Measurements from ENCODE around the gene RBM3.

Gene RBM3

GRCh38 chrX:48532161-48532560, 42.1 kb upstream of the RBM3 start:
- H2BK15ac ChIP-seq (ENCODE audit: low read depth, poor library complexity, severe bottlenecking), result no peak overlapping the region
- H3K4me2 ChIP-seq (ENCODE audit: low read length, poor library complexity, severe bottlenecking), result no peak overlapping the region
- no peaks in the 10 kb centered on the region for H3K9me3 ChIP-seq (ENCODE audit: control insufficient read depth, low read length)
- H4K8ac ChIP-seq (ENCODE audit: low read length), result no peak overlapping the region
- H2BK5ac ChIP-seq (ENCODE audit: low read depth, low read length, poor library complexity, severe bottlenecking), result no peak overlapping the region
- peaks cover 1% of the 10 kb centered on the region for H3K4me1 ChIP-seq (ENCODE audit: control insufficient read depth, insufficient read depth, low read depth, low read length)
- no peak overlapping the region for H3K14ac ChIP-seq (ENCODE audit: low read length in 2 of 2)
- H3K23ac ChIP-seq (ENCODE audit: low read length in 2 of 2), result no peak overlapping the region
- no peak overlapping the region for H3K18ac ChIP-seq (ENCODE audit: low read depth in 1 of 2, low read length in 2 of 2)
- peaks cover 0 to 4% of the 10 kb centered on the region in 2 experiments for H3K27me3 ChIP-seq (ENCODE audit: control insufficient read depth in 1 of 2, insufficient read depth in 1 of 2, low read length in 2 of 2)
- peaks cover under 1% of the 10 kb centered on the region for H3K79me1 ChIP-seq (replicated peaks; ENCODE audit: low read length, poor library complexity, severe bottlenecking)
- H2BK12ac ChIP-seq (ENCODE audit: low read length in 2 of 2), result no peak overlapping the region
- peak overlapping the region; percentile 64 for H3K9ac ChIP-seq (ENCODE audit: low read length)
- H4K91ac ChIP-seq (ENCODE audit: low read length), result no peak overlapping the region
- H2BK120ac ChIP-seq (ENCODE audit: low read depth, low read length), result no peak overlapping the region
- no peak overlapping the region for H3K4me3 ChIP-seq (ENCODE audit: insufficient read depth in 1 of 2, low read depth in 1 of 2, low read length in 2 of 2)
- H2AK5ac ChIP-seq (ENCODE audit: low read length, severe bottlenecking), result no peak overlapping the region
- H3K27ac ChIP-seq (ENCODE audit: low read length, poor library complexity, severe bottlenecking), result no peak overlapping the region
- peak; percentile 15 for DNase-seq
- H3K36me3 ChIP-seq (ENCODE audit: control insufficient read depth in 1 of 2, insufficient read depth in 2 of 2, low read depth in 1 of 2, low read length in 2 of 2), result peaks cover 16 to 18% of the 10 kb centered on the region in 2 experiments
- H3K4ac ChIP-seq (ENCODE audit: low read depth in 1 of 2, low read length in 2 of 2), result no peak overlapping the region
- WGBS, result no CpG with 5 or more reads among the region's 1 CpG
- no peak overlapping the region for H2AFZ ChIP-seq (ENCODE audit: low read depth, low read length)

GRCh38 chrX:48533165-48533564, 41.1 kb upstream of the RBM3 start:
- Histone ChIP-seq H3K23ac (ENCODE audit: low read length in 2 of 2) (no peak overlapping the region), H3K4me1 (ENCODE audit: control insufficient read depth, insufficient read depth, low read depth, low read length) (peaks cover 1% of the 10 kb centered on the region), H3K27me3 (ENCODE audit: control insufficient read depth in 1 of 2, insufficient read depth in 1 of 2, low read length in 2 of 2) (no peaks in the 10 kb centered on the region), H3K9me3 (ENCODE audit: control insufficient read depth, low read length) (no peaks in the 10 kb centered on the region), H2AK5ac (ENCODE audit: low read length, severe bottlenecking) (no peak overlapping the region), H3K18ac (ENCODE audit: low read depth in 1 of 2, low read length in 2 of 2) (no peak overlapping the region), H2BK120ac (ENCODE audit: low read depth, low read length) (no peak overlapping the region), H2BK5ac (ENCODE audit: low read depth, low read length, poor library complexity, severe bottlenecking) (no peak overlapping the region), H3K14ac (ENCODE audit: low read length in 2 of 2) (no peak overlapping the region), H4K8ac (ENCODE audit: low read length) (no peak overlapping the region), H3K9ac (ENCODE audit: low read length) (no peak overlapping the region), H3K79me1 (replicated peaks; ENCODE audit: low read length, poor library complexity, severe bottlenecking) (no peaks in the 10 kb centered on the region), H4K91ac (ENCODE audit: low read length) (no peak overlapping the region), H3K4ac (ENCODE audit: low read depth in 1 of 2, low read length in 2 of 2) (no peak overlapping the region), H3K4me2 (ENCODE audit: low read length, poor library complexity, severe bottlenecking) (no peak overlapping the region), H2BK12ac (ENCODE audit: low read length in 2 of 2) (no peak overlapping the region), H3K4me3 (ENCODE audit: insufficient read depth in 1 of 2, low read depth in 1 of 2, low read length in 2 of 2) (no peak overlapping the region), H3K36me3 (ENCODE audit: control insufficient read depth in 1 of 2, insufficient read depth in 2 of 2, low read depth in 1 of 2, low read length in 2 of 2) (peaks cover 8% of the 10 kb centered on the region in 2 experiments), H3K27ac (ENCODE audit: low read length, poor library complexity, severe bottlenecking) (no peak overlapping the region), H2AFZ (ENCODE audit: low read depth, low read length) (no peak overlapping the region), H2BK15ac (ENCODE audit: low read depth, poor library complexity, severe bottlenecking) (peak overlapping the region; percentile 7)
- WGBS, result 98% methylated on average over 3 of the region's 3 CpGs
- no peak for DNase-seq

GRCh38 chrX:48538641-48539344, 35.5 kb upstream of the RBM3 start:
- Histone ChIP-seq H3K14ac (ENCODE audit: low read length in 2 of 2) (no peak overlapping the region), H2AFZ (ENCODE audit: low read depth, low read length) (no peak overlapping the region)

GRCh38 chrX:48539345-48540027, 34.8 kb upstream of the RBM3 start, which contains the start of gene TBC1D25:
TSS of gene TBC1D25 (plus strand) at chrX:48539714. CDS start at chrX:48539798, 84 bp downstream.
- no peak within 1 kb of the TSS for H4K8ac ChIP-seq (ENCODE audit: low read length)
- H2AFZ ChIP-seq (ENCODE audit: low read depth, low read length), result no peak within 1 kb of the TSS
- H3K14ac ChIP-seq (ENCODE audit: low read length in 2 of 2), result peak within 1 kb of the TSS in 1 of 2 experiments; percentile 44
- H3K9ac ChIP-seq (ENCODE audit: low read length), result peak within 1 kb of the TSS; percentile 85
- peak within 1 kb of the TSS in 1 of 2 experiments; percentile 86 for H3K4ac ChIP-seq (ENCODE audit: low read depth in 1 of 2, low read length in 2 of 2)
- WGBS, result 0% methylated on average over 28 of the region's 59 CpGs
- DNase-seq, result peak; percentile 96
- peak within 1 kb of the TSS; percentile 76 to 85 for H3K4me3 ChIP-seq (ENCODE audit: insufficient read depth in 1 of 2, low read depth in 1 of 2, low read length in 2 of 2)
- H4K91ac ChIP-seq (ENCODE audit: low read length), result no peak within 1 kb of the TSS
- H3K79me1 ChIP-seq (replicated peaks; ENCODE audit: low read length, poor library complexity, severe bottlenecking), result no peaks in the 10 kb centered on the region
- H2BK12ac ChIP-seq (ENCODE audit: low read length in 2 of 2), result no peak within 1 kb of the TSS
- H3K27ac ChIP-seq (ENCODE audit: low read length, poor library complexity, severe bottlenecking), result peak within 1 kb of the TSS; percentile 29
- peaks cover 5% of the 10 kb centered on the region for H3K4me1 ChIP-seq (ENCODE audit: control insufficient read depth, insufficient read depth, low read depth, low read length)
- peak within 1 kb of the TSS; percentile 52 for H2BK15ac ChIP-seq (ENCODE audit: low read depth, poor library complexity, severe bottlenecking)
- peak within 1 kb of the TSS; percentile 75 to 82 for H3K18ac ChIP-seq (ENCODE audit: low read depth in 1 of 2, low read length in 2 of 2)
- H3K9me3 ChIP-seq (ENCODE audit: control insufficient read depth, low read length), result no peaks in the 10 kb centered on the region
- H3K36me3 ChIP-seq (ENCODE audit: control insufficient read depth in 1 of 2, insufficient read depth in 2 of 2, low read depth in 1 of 2, low read length in 2 of 2), result peaks cover 9 to 18% of the 10 kb centered on the region in 2 experiments
- H2BK120ac ChIP-seq (ENCODE audit: low read depth, low read length), result no peak within 1 kb of the TSS
- H2BK5ac ChIP-seq (ENCODE audit: low read depth, low read length, poor library complexity, severe bottlenecking), result peak within 1 kb of the TSS; percentile 44
- peak within 1 kb of the TSS; percentile 61 for H3K4me2 ChIP-seq (ENCODE audit: low read length, poor library complexity, severe bottlenecking)
- no peak within 1 kb of the TSS for H2AK5ac ChIP-seq (ENCODE audit: low read length, severe bottlenecking)
- H3K27me3 ChIP-seq (ENCODE audit: control insufficient read depth in 1 of 2, insufficient read depth in 1 of 2, low read length in 2 of 2), result no peaks in the 10 kb centered on the region
- no peak within 1 kb of the TSS for H3K23ac ChIP-seq (ENCODE audit: low read length in 2 of 2)

More at GRCh38 chrX:48538641-48539344, 35.5 kb upstream of the RBM3 start:
- Histone ChIP-seq H3K79me1 (replicated peaks; ENCODE audit: low read length, poor library complexity, severe bottlenecking) (no peaks in the 10 kb centered on the region), H3K4ac (ENCODE audit: low read depth in 1 of 2, low read length in 2 of 2) (peak overlapping the region in 1 of 2 experiments; percentile 15), H4K8ac (ENCODE audit: low read length) (no peak overlapping the region), H3K9me3 (ENCODE audit: control insufficient read depth, low read length) (no peaks in the 10 kb centered on the region), H3K4me1 (ENCODE audit: control insufficient read depth, insufficient read depth, low read depth, low read length) (peaks cover 5% of the 10 kb centered on the region), H2BK5ac (ENCODE audit: low read depth, low read length, poor library complexity, severe bottlenecking) (no peak overlapping the region), H3K9ac (ENCODE audit: low read length) (peak overlapping the region; percentile 85), H3K4me3 (ENCODE audit: insufficient read depth in 1 of 2, low read depth in 1 of 2, low read length in 2 of 2) (peak overlapping the region in 1 of 2 experiments; percentile 51), H4K91ac (ENCODE audit: low read length) (no peak overlapping the region), H2AK5ac (ENCODE audit: low read length, severe bottlenecking) (no peak overlapping the region), H3K23ac (ENCODE audit: low read length in 2 of 2) (no peak overlapping the region), H3K36me3 (ENCODE audit: control insufficient read depth in 1 of 2, insufficient read depth in 2 of 2, low read depth in 1 of 2, low read length in 2 of 2) (peaks cover 7 to 14% of the 10 kb centered on the region in 2 experiments), H3K27ac (ENCODE audit: low read length, poor library complexity, severe bottlenecking) (peak overlapping the region; percentile 29), H3K4me2 (ENCODE audit: low read length, poor library complexity, severe bottlenecking) (no peak overlapping the region), H3K27me3 (ENCODE audit: control insufficient read depth in 1 of 2, insufficient read depth in 1 of 2, low read length in 2 of 2) (no peaks in the 10 kb centered on the region), H2BK120ac (ENCODE audit: low read depth, low read length) (no peak overlapping the region), H2BK15ac (ENCODE audit: low read depth, poor library complexity, severe bottlenecking) (no peak overlapping the region), H2BK12ac (ENCODE audit: low read length in 2 of 2) (no peak overlapping the region), H3K18ac (ENCODE audit: low read depth in 1 of 2, low read length in 2 of 2) (no peak overlapping the region)
- 90% methylated on average over 17 of the region's 23 CpGs for WGBS
- DNase-seq, result no peak
